Caco-2 (cell line): ENCODE data around the gene CLEC16A. TPM values are rescaled to one million over a fixed set of nuclear protein-coding genes. Genes with fewer than 3 reads are reported as not detected.

Experiments used
- BruUV-seq: library from RNA; stranded (reverse); fragments of 400-500 nt; replicated peaks from 2 replicates; lab custom pipeline; 2021; lab: Mats Ljungman, UMichigan
- CTCF ChIA-PET: fragments of 300-600 bp; sonication (Branson Sonifier 250); formaldehyde crosslinking; loops from one replicate; lab custom pipeline; 2022; ENCODE audit warnings: antibody characterized with exemption; lab: Charles Lee
- POLR2A ChIA-PET: fragments of 300-600 bp; sonication (Branson Sonifier 250); formaldehyde crosslinking; loops from one replicate; lab custom pipeline; 2022; ENCODE audit warnings: antibody characterized with exemption; lab: Charles Lee
- DNase-seq, 2 experiments: peaks; one replicate each; pipeline versions ENCODE4 v3.0.0 to v3.0.0-alpha.2; 2020 to 2022
- H3K27me3 ChIP-seq: replicated peaks from 2 replicates; pipeline ENCODE4 v1.6.0; 2011; ENCODE audit warnings: low read length; ENCODE audit not compliant: control insufficient read depth, insufficient read depth
- H3K36me3 ChIP-seq: 2 replicates; pipeline ENCODE4 v1.5.1; 2011; ENCODE audit warnings: low read length; ENCODE audit not compliant: control insufficient read depth, insufficient read depth
- H3K4me1 ChIP-seq: fragments of 250-450 bp; sonication (Bioruptor Pico); 2 replicates; pipeline ENCODE4 v1.5.1; 2020; ENCODE audit warnings: mild to moderate bottlenecking
- H3K4me3 ChIP-seq: 2 replicates; pipeline ENCODE4 v1.5.1; 2011; ENCODE audit warnings: low read depth, mild to moderate bottlenecking, control low read depth, low read length
- H3K9me3 ChIP-seq: fragments of 250-450 bp; sonication (Bioruptor Pico); 2 replicates; pipeline ENCODE4 v1.5.1; 2020; ENCODE audit warnings: mild to moderate bottlenecking, moderate library complexity
- H3K27ac Mint-ChIP-seq: one replicate; pipeline ENCODE4 v1.8.0; 2022; ENCODE audit warnings: mixed read lengths; ENCODE audit not compliant: unreplicated experiment
- H3K27me3 Mint-ChIP-seq: one replicate; pipeline ENCODE4 v1.8.0; 2022; ENCODE audit warnings: mixed read lengths; ENCODE audit not compliant: insufficient read depth, unreplicated experiment
- H3K36me3 Mint-ChIP-seq: one replicate; pipeline ENCODE4 v1.8.0; 2022; ENCODE audit warnings: mild to moderate bottlenecking, mixed read lengths; ENCODE audit not compliant: insufficient read depth, unreplicated experiment
- H3K4me1 Mint-ChIP-seq: one replicate; pipeline ENCODE4 v1.8.0; 2022; ENCODE audit warnings: low read depth, mixed read lengths; ENCODE audit not compliant: unreplicated experiment
- H3K4me3 Mint-ChIP-seq: one replicate; pipeline ENCODE4 v1.8.0; 2022; ENCODE audit warnings: mild to moderate bottlenecking, moderate library complexity, mixed read lengths; ENCODE audit not compliant: unreplicated experiment
- H3K9me3 Mint-ChIP-seq: one replicate; pipeline ENCODE4 v1.8.0; 2022; ENCODE audit warnings: mixed read lengths; ENCODE audit not compliant: unreplicated experiment
- intact Hi-C: fragments of 100-400 bp; cut with micrococcal nuclease; formaldehyde crosslinking; loops from one replicate; pipeline ENCODE4 v1.10.0; 2022; ENCODE audit not compliant: unreplicated experiment
- total RNA-seq: library from RNA; stranded (reverse); gene quantifications from 2 replicates; pipeline ENCODE4 v1.2.3, GENCODE V29; 2022
- TF ChIP-seq, protein P1 (sequence below), 2 experiments: fragments of 200-600 bp in 1 of 2; IDR thresholded peaks; 1 replicate in 1 of 2; 2 replicates in 1 of 2; pipeline versions ENCODE4 v1.5.1 to v1.8.0; 2011 to 2022; ENCODE audit warnings: antibody characterized with exemption in 1 of 2, control low read depth in 1 of 2, inconsistent platforms in 1 of 2, low read depth in 1 of 2, low read length in 1 of 2, mild to moderate bottlenecking in 1 of 2, moderate library complexity in 1 of 2; ENCODE audit not compliant: insufficient read depth in 1 of 2, severe bottlenecking in 1 of 2, unreplicated experiment in 1 of 2

Gene CLEC16A
- total RNA-seq, 1 experiment from 2014 or later = 27.0 TPM

DNA sequence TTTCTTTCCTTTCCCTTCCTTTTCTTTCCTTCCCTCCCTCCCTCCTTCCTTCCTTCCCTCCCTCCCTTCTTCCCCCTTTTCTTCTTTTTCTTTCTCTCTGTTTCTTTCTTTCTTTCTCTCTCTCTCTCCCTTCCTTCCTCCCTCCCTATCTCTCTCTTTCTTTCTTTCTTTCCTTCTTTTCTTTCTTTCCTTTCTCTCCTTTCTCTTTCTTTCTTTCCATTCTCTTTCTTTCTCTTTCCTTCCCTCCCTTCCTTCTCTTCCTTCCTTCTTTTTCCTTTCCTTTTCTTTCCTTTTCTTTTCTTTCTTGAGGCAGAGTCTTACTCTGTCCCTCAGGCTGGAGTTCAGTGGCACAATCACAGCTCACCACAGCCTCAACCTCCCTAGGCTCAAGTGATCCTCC is 33.1 kb upstream of the CLEC16A start:
- Mint-ChIP-seq H3K9me3 (no peaks in the 10 kb centered on the region), H3K27ac (no peak overlapping the region), H3K4me3 (no peak overlapping the region), H3K36me3 (no peaks in the 10 kb centered on the region), H3K4me1 (peaks cover 7% of the 10 kb centered on the region), H3K27me3 (peaks cover 10% of the 10 kb centered on the region)
- Histone ChIP-seq H3K4me1 (peaks cover 11% of the 10 kb centered on the region), H3K27me3 (no peaks in the 10 kb centered on the region), H3K9me3 (no peaks in the 10 kb centered on the region), H3K4me3 (no peak overlapping the region), H3K36me3 (no peaks in the 10 kb centered on the region)
- TF ChIP-seq, protein P1, sequence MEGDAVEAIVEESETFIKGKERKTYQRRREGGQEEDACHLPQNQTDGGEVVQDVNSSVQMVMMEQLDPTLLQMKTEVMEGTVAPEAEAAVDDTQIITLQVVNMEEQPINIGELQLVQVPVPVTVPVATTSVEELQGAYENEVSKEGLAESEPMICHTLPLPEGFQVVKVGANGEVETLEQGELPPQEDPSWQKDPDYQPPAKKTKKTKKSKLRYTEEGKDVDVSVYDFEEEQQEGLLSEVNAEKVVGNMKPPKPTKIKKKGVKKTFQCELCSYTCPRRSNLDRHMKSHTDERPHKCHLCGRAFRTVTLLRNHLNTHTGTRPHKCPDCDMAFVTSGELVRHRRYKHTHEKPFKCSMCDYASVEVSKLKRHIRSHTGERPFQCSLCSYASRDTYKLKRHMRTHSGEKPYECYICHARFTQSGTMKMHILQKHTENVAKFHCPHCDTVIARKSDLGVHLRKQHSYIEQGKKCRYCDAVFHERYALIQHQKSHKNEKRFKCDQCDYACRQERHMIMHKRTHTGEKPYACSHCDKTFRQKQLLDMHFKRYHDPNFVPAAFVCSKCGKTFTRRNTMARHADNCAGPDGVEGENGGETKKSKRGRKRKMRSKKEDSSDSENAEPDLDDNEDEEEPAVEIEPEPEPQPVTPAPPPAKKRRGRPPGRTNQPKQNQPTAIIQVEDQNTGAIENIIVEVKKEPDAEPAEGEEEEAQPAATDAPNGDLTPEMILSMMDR (IDR thresholded peaks at IDR 0.05; ENCODE audit: insufficient read depth in 1 of 2, low read depth in 1 of 2, low read length in 1 of 2, severe bottlenecking in 1 of 2, unreplicated experiment in 1 of 2) = no peak
- ChIA-PET POLR2A (no interaction called here), CTCF (no interaction called here)
- intact Hi-C loops = loop anchor here (10.0 kb wide), 1 partner anchor 136 kb away; no protein-coding TSS in a partner anchor
- BruUV-seq = no TSS peak
- no peak for DNase-seq

DNA sequence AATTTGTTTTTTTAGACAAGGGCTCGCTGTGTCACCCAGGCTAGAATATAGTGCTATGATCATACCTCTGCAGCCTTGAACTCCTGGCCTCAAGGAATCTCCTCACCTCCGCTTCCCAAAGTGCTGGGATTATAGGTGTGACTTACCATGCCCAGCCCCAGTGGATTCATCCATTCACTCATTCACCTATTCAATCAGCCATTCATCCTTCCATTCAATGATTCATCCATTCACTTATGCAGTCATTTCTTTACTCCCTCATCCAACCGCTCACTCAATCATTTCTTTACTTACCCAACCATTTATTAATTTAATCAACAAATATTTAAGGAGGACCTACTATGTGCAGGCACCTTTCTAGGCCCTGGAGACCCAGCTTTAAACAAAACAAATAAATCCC is 27.8 kb upstream of the CLEC16A start:
- no TSS peak for BruUV-seq
- no peak for DNase-seq
- POLR2A ChIA-PET = interaction anchor here (0.9 kb wide), 1 partner anchor 26 kb away, joined by 3 read pairs; the partner anchor contains the start of gene DEXI

DNA sequence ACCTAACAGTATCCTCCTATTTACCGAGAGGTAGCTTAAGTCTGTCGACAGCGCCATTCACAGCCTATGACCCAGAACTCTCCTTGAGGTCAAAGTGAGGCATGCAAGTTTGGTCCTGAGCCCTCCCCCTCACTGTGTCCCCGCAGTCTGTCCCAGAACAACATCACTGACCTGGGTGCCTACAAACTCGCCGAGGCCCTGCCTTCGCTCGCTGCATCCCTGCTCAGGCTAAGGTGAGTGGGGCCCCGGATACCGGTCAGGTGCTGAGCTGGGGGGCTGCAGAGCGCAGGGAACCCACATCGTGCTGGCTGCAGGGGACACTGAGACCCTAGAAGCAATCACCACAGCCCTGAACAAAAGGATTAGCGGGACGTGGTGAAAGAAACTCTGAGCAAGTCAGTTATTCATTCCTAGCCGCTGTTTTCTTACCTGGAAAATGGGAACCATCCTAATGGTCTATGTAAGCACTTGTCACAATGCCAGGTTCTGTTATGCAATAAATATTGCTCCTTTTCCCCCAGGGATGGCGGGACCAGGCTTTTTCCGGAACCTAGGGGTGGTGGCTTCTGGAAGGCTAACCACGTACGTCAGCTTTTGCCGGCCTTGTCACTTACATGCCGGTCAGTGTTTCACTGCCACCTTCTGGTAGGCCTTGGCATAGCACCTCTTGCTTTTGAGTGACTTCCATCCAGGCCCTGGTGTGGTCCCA is 25.9 kb upstream of the CLEC16A start:
- H3K27me3 ChIP-seq = no peaks in the 10 kb centered on the region
- Mint-ChIP-seq H3K4me3 (no peak overlapping the region), H3K27me3 (no peaks in the 10 kb centered on the region), H3K9me3 (no peaks in the 10 kb centered on the region), H3K4me1 (peaks cover 7% of the 10 kb centered on the region), H3K27ac (no peak overlapping the region), H3K36me3 (no peaks in the 10 kb centered on the region)
- no TSS peak for BruUV-seq
- peak; percentile 91 for DNase-seq
- ChIA-PET POLR2A (interaction anchor here (0.9 kb wide), 1 partner anchor 24 kb away, joined by 4 read pairs; the partner anchor contains the start of gene DEXI), CTCF (interaction anchor here (0.5 to 1.6 kb wide), 9 partner anchors 13 to 711 kb away, joined by 3 to 14 read pairs (median 4); partner anchors contain the start of genes DEXI and NUBP1)
- H3K4me1 ChIP-seq = peaks cover 28% of the 10 kb centered on the region
- intact Hi-C loops = loop anchor here (1.0 to 10.0 kb wide), 4 partner anchors 36 to 404 kb away; no protein-coding TSS in a partner anchor
- H3K9me3 ChIP-seq = no peaks in the 10 kb centered on the region
- TF ChIP-seq, protein P1 (IDR thresholded peaks at IDR 0.05; ENCODE audit: insufficient read depth in 1 of 2, low read depth in 1 of 2, low read length in 1 of 2, severe bottlenecking in 1 of 2, unreplicated experiment in 1 of 2) = peak; percentile 84 to 92
- H3K36me3 ChIP-seq = no peaks in the 10 kb centered on the region
- no peak overlapping the region for H3K4me3 ChIP-seq

More for the DNA sequence above, 27.8 kb upstream of the CLEC16A start:
- no peaks in the 10 kb centered on the region for H3K9me3 ChIP-seq
- intact Hi-C loops = loop anchor here (10.0 kb wide), 1 partner anchor 142 kb away; no protein-coding TSS in a partner anchor
- Mint-ChIP-seq H3K4me3 (no peak overlapping the region), H3K27ac (no peak overlapping the region), H3K9me3 (no peaks in the 10 kb centered on the region), H3K27me3 (no peaks in the 10 kb centered on the region), H3K4me1 (peaks cover 7% of the 10 kb centered on the region), H3K36me3 (no peaks in the 10 kb centered on the region)
- CTCF ChIA-PET = interaction anchor here (0.9 kb wide), 1 partner anchor 37 kb away, joined by 8 read pairs; no protein-coding TSS in a partner anchor
- TF ChIP-seq, protein P1 (IDR thresholded peaks at IDR 0.05; ENCODE audit: insufficient read depth in 1 of 2, low read depth in 1 of 2, low read length in 1 of 2, severe bottlenecking in 1 of 2, unreplicated experiment in 1 of 2) = no peak
- H3K27me3 ChIP-seq = no peaks in the 10 kb centered on the region
- no peak overlapping the region for H3K4me3 ChIP-seq
- no peaks in the 10 kb centered on the region for H3K36me3 ChIP-seq
- peaks cover 24% of the 10 kb centered on the region for H3K4me1 ChIP-seq
